ENCODE measurements around the gene RGS4.

Gene RGS4

DNA sequence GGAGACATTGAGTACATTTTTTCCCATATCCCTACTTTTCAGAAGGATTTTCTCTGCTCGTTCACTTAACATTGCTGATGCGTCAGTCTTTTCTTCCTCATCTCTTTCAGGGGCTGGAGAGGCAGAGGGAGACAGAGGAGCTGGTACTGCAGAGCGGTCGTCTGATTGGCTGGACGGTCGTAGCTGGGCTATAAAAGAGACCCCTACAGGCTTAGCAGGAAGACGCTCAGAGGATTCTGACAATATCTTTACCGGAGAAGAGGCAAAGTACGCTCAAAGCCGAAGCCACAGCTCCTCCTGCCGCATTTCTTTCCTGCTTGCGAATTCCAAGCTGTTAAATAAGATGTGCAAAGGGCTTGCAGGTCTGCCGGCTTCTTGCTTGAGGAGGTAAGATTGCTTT, at the start of gene RGS4:
RGS4 (plus strand) TSS at position 220 of the 400 bp plus-strand sequence; CDS start at position 344, 124 bp downstream.
- DNase-seq (ENCODE audit: low read depth): no peak

DNA sequence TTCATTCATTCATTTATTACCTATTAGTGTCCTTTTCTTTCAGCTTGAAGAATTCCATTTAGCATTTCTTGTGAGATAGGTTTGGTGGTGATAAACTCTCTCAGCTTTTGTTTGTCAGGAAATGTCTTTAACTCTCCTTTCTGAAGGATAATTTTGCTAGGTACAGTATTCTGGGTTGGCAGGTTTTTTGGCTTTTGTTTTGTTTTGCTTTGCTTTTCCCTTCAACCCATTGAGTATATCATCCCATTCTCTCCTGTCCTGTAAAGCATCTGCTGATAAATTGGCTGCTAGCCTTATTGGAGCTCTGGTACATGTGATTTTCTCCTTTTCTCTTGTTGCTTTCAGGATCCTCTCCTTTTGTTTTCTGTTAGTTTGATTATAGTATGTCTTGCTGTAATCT, 47.0 kb upstream of the RGS4 start:
- no peak for DNase-seq (ENCODE audit: low read depth)

- no peak for DNase-seq (ENCODE audit: low read depth)
Observed at GRCh38 chr1:163027610-163028009, 41.6 kb upstream of the RGS4 start.

DNA sequence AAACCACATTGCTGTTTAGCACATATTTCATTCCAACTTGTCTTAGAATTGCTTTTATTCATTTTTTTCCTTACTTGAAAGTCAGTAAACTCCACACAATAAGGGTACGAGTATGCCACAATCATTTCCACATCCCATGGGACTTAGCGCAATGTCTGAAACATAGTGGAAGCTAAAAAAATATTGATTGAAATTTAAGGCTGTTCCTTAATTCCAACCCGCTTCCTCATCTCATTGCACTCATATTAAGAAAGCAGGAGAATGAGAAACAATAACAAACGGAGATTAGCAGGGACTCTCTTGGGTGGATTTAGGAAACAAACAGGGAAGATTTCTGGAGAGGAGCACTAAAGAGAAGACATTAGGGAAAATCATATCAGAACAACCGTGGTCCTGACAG, 39.3 kb upstream of the RGS4 start:
- no peak for DNase-seq (ENCODE audit: low read depth)

DNA sequence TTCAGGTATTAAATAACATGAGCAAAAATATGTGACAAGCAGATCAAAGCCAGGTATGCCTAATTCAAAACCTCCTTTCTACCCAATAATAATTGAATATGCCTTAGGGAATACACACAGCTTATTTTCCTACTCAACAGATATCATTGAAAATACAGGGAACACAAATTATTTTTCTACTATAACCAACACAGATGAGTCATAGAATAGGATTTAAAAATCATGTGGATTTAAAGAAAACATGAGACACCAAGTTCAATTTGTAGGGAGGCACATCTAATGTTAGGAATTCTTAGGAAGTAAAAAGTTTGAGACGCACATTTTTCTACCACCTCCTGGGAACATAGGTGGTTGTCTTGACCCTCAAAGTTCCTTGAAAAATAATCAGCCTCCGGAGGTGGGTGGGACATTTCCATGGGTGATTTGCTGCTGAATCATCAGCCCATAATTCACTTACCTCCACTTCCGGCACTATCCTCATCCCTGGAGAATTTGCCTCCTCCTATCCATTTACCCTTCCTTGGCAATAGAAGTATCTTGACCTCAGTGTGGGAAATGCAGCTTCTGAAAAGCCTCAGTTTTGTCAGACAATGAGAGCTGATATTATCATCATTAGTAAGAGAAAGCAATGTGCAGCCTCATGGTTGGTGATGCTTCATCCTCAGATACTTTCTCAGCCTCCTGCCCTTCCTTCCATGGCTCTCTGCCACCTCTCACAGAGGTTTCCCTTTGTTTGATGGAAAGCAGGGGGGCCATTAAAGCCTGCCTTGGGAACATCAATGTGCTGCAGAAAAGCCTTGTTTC, 33.5 kb upstream of the RGS4 start:
- no peak for DNase-seq (ENCODE audit: low read depth)

DNA sequence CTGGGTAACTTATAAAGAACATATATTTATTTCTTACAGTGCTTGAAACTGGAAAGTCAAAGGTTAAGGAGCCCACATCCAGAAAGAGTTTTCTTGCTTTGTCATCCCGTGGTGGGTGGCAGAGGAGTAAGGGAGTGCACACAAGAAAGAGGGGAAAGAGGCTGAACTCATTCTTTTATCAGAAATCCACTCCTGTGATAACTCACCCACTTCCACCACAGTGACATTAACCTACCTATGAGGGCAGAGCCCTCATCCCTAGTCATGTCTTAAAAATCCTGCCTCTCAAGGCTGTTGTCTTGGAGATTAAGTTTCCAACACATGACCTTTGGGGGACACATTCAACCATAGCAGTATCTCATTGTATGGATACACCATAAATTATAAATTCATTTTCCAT, 32.5 kb upstream of the RGS4 start:
- DNase-seq (ENCODE audit: low read depth): no peak

DNA sequence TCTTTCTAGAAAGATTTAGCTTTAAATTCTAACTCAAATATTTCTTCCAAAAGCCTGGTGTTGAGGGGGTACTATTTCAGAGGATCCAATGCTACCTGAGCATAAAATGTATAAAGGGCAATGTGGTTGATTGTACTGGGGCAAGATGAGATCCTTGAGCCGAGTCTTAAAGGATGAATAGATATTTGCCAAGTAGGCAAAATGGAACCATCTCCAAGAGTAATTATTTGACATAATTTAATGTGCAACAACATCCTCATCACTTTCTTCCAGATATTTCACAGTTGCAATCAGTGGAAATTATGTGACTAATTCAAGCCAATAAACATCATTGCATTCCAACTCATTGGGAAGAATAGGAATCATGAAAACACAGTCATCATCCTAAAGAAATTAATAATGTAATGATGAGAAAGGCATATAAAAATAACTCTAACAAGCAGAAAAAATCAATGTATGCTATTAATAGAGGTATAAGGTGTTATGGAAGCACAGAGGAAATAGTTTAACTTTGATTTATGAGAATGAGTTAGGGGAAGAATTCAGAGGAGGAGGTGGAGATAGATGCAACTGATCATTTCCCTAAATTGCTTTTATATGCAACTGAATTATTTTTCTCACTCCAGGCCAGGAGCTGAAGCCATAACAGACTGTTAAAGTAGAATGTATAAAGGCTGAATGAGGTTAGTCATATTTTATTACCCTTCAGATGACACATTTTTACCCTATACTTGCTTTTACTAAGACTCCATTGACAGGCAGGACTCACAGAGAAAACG, 30.0 kb upstream of the RGS4 start:
- no peak for DNase-seq (ENCODE audit: low read depth)

GRCh38 chr1:163039707-163040093, 29.5 kb upstream of the RGS4 start:
- no peak for DNase-seq (ENCODE audit: low read depth)

DNA sequence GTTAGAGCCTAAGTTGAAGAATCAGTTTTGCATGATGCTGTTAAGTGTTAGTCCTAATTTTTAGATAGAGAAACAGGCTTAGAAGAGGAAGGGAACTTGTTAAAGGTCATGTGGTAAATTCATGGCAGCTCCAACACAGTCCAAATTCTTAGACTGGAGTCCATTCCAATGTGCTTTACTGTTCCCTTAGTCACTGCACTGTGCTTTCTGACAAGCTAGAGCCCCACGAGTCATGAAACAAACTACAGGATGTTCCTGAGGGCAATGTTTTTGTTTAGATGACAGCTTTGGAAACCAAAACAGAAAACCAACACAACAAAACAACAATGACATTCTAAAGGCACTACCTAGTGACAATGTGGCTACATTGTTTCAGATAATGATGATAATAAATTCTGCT, 23.1 kb upstream of the RGS4 start:
- no peak for DNase-seq (ENCODE audit: low read depth)

GRCh38 chr1:163047951-163048659, 21.1 kb upstream of the RGS4 start:
- no peak for DNase-seq (ENCODE audit: low read depth)

DNA sequence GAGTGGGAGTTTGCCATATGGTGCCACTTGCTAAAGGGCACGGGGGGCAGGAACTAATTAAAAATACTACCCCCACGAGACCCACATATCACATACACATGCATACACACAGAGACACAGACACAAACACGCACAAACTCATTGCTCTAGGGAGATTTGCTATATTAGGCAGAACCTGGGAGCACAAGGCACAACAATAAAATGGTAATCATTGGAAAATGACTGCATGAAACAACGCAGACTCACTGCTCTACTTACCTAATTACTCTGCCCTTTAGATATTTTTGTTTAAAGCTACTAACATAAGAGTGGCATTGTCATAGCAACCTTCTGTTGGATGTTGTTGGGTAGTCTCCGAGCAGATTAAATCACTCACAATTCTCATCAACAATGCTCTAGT, 20.3 kb upstream of the RGS4 start:
- no peak for DNase-seq (ENCODE audit: low read depth)

GRCh38 chr1:163049296-163049695, 19.9 kb upstream of the RGS4 start:
- DNase-seq (ENCODE audit: low read depth): no peak

- no peak for DNase-seq (ENCODE audit: low read depth)
Observed at GRCh38 chr1:163050496-163050895, 18.7 kb upstream of the RGS4 start.

GRCh38 chr1:163054181-163054591, 15.0 kb upstream of the RGS4 start:
- no peak for DNase-seq (ENCODE audit: low read depth)

DNA sequence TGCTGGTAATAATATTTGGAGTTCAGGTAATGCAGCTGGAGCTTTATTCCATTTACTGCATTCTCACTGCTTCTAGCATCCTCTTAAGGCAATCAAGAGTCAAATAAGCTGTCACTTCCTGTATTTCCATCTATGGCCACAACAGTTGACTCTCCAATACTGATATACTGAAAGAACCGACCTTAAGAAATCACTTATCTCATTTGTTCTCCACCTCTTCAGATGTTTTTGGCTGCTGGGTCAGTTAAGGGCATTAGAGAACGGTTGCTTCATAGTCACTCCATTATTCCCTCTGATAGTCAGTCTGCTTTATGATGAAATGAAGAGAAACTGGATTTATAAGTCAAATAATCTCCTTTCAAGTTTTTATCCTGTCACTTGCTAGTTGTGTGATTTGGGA, 14.2 kb upstream of the RGS4 start:
- no peak for DNase-seq (ENCODE audit: low read depth)

- DNase-seq (ENCODE audit: low read depth): no peak
Observed at GRCh38 chr1:163055531-163055930, 13.6 kb upstream of the RGS4 start.

- no peak for DNase-seq (ENCODE audit: low read depth)
Observed at GRCh38 chr1:163056831-163057230, 12.3 kb upstream of the RGS4 start.

GRCh38 chr1:163060343-163061007, 8.7 kb upstream of the RGS4 start:
- DNase-seq (ENCODE audit: low read depth): no peak

DNA sequence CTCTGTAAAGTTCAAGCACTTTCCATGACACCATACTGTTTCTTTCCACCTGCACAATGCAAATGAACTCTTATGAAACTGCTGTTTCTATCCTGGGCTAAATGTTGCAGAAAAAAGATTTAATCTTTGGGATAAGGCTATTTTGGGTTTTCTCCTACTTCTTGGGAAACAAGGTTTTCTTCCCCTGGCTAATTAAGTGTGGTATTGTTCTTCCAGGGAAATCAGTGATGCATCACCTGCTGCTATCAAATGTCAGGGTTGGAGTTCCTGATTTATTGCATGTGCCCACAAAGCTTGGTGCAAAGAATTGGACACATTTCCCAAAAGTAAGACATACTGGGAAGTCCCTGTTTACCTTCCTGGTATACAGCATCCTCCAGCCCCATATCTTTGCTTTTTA, 6.0 kb upstream of the RGS4 start:
- no peak for DNase-seq (ENCODE audit: low read depth)

GRCh38 chr1:163063610-163064009, 5.6 kb upstream of the RGS4 start:
- no peak for DNase-seq (ENCODE audit: low read depth)

DNA sequence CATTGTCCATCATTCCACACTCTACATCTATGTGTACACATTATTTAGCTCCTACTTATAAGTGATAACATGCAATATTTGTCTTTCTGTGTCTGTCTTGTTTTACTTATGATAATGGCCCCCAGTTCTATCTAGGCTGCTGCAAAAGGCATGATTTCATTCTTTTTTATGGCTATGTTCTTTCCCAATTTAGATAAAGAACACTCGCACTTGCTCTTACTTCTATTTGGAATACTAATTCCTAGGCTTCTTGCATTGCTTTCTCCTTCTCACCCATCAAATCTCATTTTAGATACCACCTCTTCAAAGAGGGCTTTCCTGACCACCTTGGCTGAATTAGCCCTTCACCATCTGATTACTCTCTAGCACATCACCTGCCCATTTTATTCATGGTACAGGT, 3.0 kb upstream of the RGS4 start:
- DNase-seq (ENCODE audit: low read depth): no peak

DNA sequence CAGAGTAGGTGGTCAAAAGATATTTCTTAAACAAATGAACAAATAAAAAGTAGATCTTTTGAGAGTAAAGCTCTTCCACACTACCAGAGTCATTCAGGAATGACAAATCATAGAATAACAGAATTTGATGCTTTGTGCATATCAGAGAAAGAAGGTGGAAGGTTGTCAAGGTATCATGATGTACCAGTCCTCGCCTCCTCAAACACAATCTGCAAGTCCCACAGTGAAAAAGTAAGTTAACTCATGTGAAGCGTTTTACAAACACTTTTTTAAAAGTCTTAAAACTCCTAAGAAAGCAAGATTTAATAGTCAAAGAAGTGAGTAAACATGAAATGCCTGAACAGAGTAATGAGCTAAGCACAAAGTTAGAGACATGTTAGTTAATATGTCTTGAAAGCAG, 2.5 kb upstream of the RGS4 start:
- no peak for DNase-seq (ENCODE audit: low read depth)

Data from CMK (cell line).